GM18951 (cell line): ENCODE results near the gene ADGRL3.
"Not testable (repeated sequence)": the region's sequence is repeated elsewhere in the genome, so short reads cannot be mapped to it uniquely, and the experiment has no call there.

Experiments
- POLR2A ChIP-seq: IDR thresholded peaks from 4 replicates; pipeline ENCODE4 v1.6.1; 2011; ENCODE audit warnings: mild to moderate bottlenecking; ENCODE audit not compliant: insufficient read length, insufficient read depth; ENCODE audit errors: extremely low read depth
- in situ Hi-C: fragments of 300-500 bp; cut with MboI; formaldehyde crosslinking; loops from one replicate; pipeline ENCODE4 v1.12.0; 2022; ENCODE audit warnings: low sequenced_read_pairs, mixed read lengths, inconsistent platforms; ENCODE audit not compliant: unreplicated experiment

Gene ADGRL3

GRCh38 chr4:61805227-61805626 lies 605.1 kb downstream of the ADGRL3 start:
- in situ Hi-C loops = no loop called here
- TF ChIP-seq POLR2A = no peak

- in situ Hi-C loops = no loop called here
These were observed 605.9 kb downstream of the ADGRL3 start for GRCh38 chr4:61805979-61806378.

GRCh38 chr4:61812171-61812570 lies 612.0 kb downstream of the ADGRL3 start:
- TF ChIP-seq POLR2A = no peak

More at GRCh38 chr4:61805979-61806378, 605.9 kb downstream of the ADGRL3 start:
- no peak for TF ChIP-seq POLR2A

GRCh38 chr4:61817071-61817470 lies 616.9 kb downstream of the ADGRL3 start:
- in situ Hi-C loops = no loop called here
- no peak for TF ChIP-seq POLR2A

More at GRCh38 chr4:61812171-61812570, 612.0 kb downstream of the ADGRL3 start:
- in situ Hi-C loops = no loop called here

GRCh38 chr4:61820136-61820535 lies 620.0 kb downstream of the ADGRL3 start:
- in situ Hi-C loops = no loop called here
- no peak for TF ChIP-seq POLR2A

- in situ Hi-C loops = no loop called here
These were observed 624.3 kb downstream of the ADGRL3 start for GRCh38 chr4:61824454-61824853.

GRCh38 chr4:61827907-61828391 lies 627.8 kb downstream of the ADGRL3 start:
- in situ Hi-C loops = no loop called here
- TF ChIP-seq POLR2A = no peak

More at GRCh38 chr4:61824454-61824853, 624.3 kb downstream of the ADGRL3 start:
- no peak for TF ChIP-seq POLR2A

- no peak for TF ChIP-seq POLR2A
- in situ Hi-C loops = no loop called here
These were observed 628.8 kb downstream of the ADGRL3 start for GRCh38 chr4:61828960-61829359.

GRCh38 chr4:61831987-61832386 lies 631.9 kb downstream of the ADGRL3 start:
- in situ Hi-C loops = no loop called here

GRCh38 chr4:61837395-61837794 lies 637.3 kb downstream of the ADGRL3 start:
- in situ Hi-C loops = no loop called here
- no peak for TF ChIP-seq POLR2A

More at GRCh38 chr4:61831987-61832386, 631.9 kb downstream of the ADGRL3 start:
- TF ChIP-seq POLR2A = no peak

GRCh38 chr4:61838072-61838471 lies 637.9 kb downstream of the ADGRL3 start:
- TF ChIP-seq POLR2A = no peak

GRCh38 chr4:61841714-61842113 lies 641.6 kb downstream of the ADGRL3 start:
- in situ Hi-C loops = no loop called here
- no peak for TF ChIP-seq POLR2A

More at GRCh38 chr4:61838072-61838471, 637.9 kb downstream of the ADGRL3 start:
- in situ Hi-C loops = no loop called here

- in situ Hi-C loops = no loop called here
- TF ChIP-seq POLR2A = no peak
These were observed 651.0 kb downstream of the ADGRL3 start for GRCh38 chr4:61851126-61851525.

- in situ Hi-C loops = not testable (repeated sequence)
These were observed 652.0 kb downstream of the ADGRL3 start for GRCh38 chr4:61852105-61852504.

GRCh38 chr4:61853041-61853440 lies 652.9 kb downstream of the ADGRL3 start:
- in situ Hi-C loops = no loop called here

GRCh38 chr4:61860376-61860775 lies 660.2 kb downstream of the ADGRL3 start:
- in situ Hi-C loops = no loop called here
- no peak for TF ChIP-seq POLR2A

More at GRCh38 chr4:61853041-61853440, 652.9 kb downstream of the ADGRL3 start:
- no peak for TF ChIP-seq POLR2A
